ENCODE results near the gene MEIOB.

Gene MEIOB

DNA sequence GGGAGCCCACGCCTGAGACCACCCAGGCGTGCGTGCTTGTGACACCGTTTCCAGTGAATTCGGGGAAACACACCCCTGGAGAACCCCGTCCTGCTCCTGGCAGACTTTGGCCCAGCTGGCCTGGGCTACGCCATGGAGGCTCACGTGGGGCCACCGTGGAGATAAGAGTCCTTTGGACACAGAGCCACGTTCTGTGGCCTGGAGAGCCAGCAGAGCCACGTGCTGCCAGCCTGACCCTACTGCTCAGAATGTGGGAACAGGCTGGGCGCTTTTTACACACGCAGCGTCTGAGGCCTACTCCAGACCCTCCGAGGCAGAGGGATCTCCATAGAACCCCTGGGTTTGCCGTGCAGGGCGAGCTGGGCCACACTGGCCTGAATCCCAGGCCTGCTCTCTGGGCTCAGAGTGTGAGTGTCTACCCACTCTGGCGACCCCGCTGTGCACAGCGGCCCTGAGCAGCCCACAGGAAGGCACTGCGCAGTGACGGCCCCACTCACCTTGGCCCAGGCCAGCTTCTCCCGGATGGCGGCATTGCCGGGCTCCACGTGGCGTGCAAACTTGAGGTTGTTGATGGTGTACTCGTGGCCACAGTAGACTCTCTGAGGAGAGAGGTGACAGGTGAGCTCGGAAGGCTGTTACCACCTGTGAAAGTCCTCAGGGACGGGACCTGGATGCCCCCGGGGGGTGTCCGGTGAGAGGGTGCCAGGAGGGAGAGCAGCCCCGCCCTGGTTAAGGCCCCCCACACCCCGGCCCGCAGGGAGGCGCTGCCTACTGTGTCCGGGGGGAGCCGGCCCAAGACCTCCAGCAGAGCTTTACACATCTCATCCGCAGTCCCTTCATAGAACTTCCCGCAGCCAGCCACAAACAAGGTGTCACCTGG, 55.3 kb downstream of the MEIOB start:
- Histone ChIP-seq H3K4me2 (ENCODE audit: low read depth, low read length) (no peak overlapping the region), H4K20me1 (ENCODE audit: insufficient read depth, low read length) (no peaks in the 10 kb centered on the region), H3K27me3 (replicated peaks; ENCODE audit: insufficient read depth, low read length) (no peaks in the 10 kb centered on the region), H3K9ac (ENCODE audit: low read length) (no peak overlapping the region), H2AFZ (ENCODE audit: low read length) (no peak overlapping the region), H3K9me2 (replicated peaks; ENCODE audit: insufficient read depth, low read length) (no peaks in the 10 kb centered on the region), H3K27ac (ENCODE audit: low read length) (no peak overlapping the region), H3K4me1 (ENCODE audit: low read length) (no peaks in the 10 kb centered on the region), H3K9me3 (replicated peaks; ENCODE audit: insufficient read depth, low read length) (no peaks in the 10 kb centered on the region), H3K4me3 (ENCODE audit: low read length) (no peak overlapping the region), H3K36me3 (replicated peaks; ENCODE audit: insufficient read depth, low read length) (no peaks in the 10 kb centered on the region), H3K79me2 (ENCODE audit: low read length) (peaks cover 6% of the 10 kb centered on the region; the same call in 1 of the 2 replicates), H3F3A (ENCODE audit: insufficient read depth, low read length) (no peaks in the 10 kb centered on the region)
- DNase-seq = no peak
- TF ChIP-seq, protein P1, sequence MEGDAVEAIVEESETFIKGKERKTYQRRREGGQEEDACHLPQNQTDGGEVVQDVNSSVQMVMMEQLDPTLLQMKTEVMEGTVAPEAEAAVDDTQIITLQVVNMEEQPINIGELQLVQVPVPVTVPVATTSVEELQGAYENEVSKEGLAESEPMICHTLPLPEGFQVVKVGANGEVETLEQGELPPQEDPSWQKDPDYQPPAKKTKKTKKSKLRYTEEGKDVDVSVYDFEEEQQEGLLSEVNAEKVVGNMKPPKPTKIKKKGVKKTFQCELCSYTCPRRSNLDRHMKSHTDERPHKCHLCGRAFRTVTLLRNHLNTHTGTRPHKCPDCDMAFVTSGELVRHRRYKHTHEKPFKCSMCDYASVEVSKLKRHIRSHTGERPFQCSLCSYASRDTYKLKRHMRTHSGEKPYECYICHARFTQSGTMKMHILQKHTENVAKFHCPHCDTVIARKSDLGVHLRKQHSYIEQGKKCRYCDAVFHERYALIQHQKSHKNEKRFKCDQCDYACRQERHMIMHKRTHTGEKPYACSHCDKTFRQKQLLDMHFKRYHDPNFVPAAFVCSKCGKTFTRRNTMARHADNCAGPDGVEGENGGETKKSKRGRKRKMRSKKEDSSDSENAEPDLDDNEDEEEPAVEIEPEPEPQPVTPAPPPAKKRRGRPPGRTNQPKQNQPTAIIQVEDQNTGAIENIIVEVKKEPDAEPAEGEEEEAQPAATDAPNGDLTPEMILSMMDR (IDR thresholded peaks at IDR 0.05; ENCODE audit: low read length) = no peak
- TF ChIP-seq EZH2phosphoT487 (IDR thresholded peaks at IDR 0.05; ENCODE audit: low read length) (no peak), EZH2 (optimal IDR thresholded peaks at IDR 0.05; ENCODE audit: low read depth, low read length) (no peak)

GRCh38 chr16:1815461-1815860, 56.5 kb downstream of the MEIOB start:
- H3K9ac ChIP-seq (ENCODE audit: low read length) = no peak overlapping the region
- H3K4me1 ChIP-seq (ENCODE audit: low read length) = no peaks in the 10 kb centered on the region
- no peak overlapping the region for H3K4me2 ChIP-seq (ENCODE audit: low read depth, low read length)
- no peaks in the 10 kb centered on the region for H3K9me2 ChIP-seq (replicated peaks; ENCODE audit: insufficient read depth, low read length)
- DNase-seq = no peak
- no peaks in the 10 kb centered on the region for H3K27me3 ChIP-seq (replicated peaks; ENCODE audit: insufficient read depth, low read length)
- H3K4me3 ChIP-seq (ENCODE audit: low read length) = no peak overlapping the region
- H3K79me2 ChIP-seq (ENCODE audit: low read length) = peaks cover 6% of the 10 kb centered on the region; the same call in 1 of the 2 replicates
- H3F3A ChIP-seq (ENCODE audit: insufficient read depth, low read length) = no peaks in the 10 kb centered on the region
- TF ChIP-seq EZH2phosphoT487 (IDR thresholded peaks at IDR 0.05; ENCODE audit: low read length) (no peak), EZH2 (optimal IDR thresholded peaks at IDR 0.05; ENCODE audit: low read depth, low read length) (no peak)
- TF ChIP-seq, protein P1 (IDR thresholded peaks at IDR 0.05; ENCODE audit: low read length) = no peak
- H3K9me3 ChIP-seq (replicated peaks; ENCODE audit: insufficient read depth, low read length) = no peaks in the 10 kb centered on the region
- no peaks in the 10 kb centered on the region for H3K36me3 ChIP-seq (replicated peaks; ENCODE audit: insufficient read depth, low read length)
- no peaks in the 10 kb centered on the region for H4K20me1 ChIP-seq (ENCODE audit: insufficient read depth, low read length)
- no peak overlapping the region for H3K27ac ChIP-seq (ENCODE audit: low read length)
- no peak overlapping the region for H2AFZ ChIP-seq (ENCODE audit: low read length)

GRCh38 chr16:1812732-1813163, 59.2 kb downstream of the MEIOB start:
- Histone ChIP-seq H3K9me3 (replicated peaks; ENCODE audit: insufficient read depth, low read length) (no peaks in the 10 kb centered on the region), H3K27ac (ENCODE audit: low read length) (no peak overlapping the region), H2AFZ (ENCODE audit: low read length) (no peak overlapping the region), H3K79me2 (ENCODE audit: low read length) (peaks cover 6% of the 10 kb centered on the region; the same call in 1 of the 2 replicates), H3K36me3 (replicated peaks; ENCODE audit: insufficient read depth, low read length) (no peaks in the 10 kb centered on the region), H3K4me3 (ENCODE audit: low read length) (no peak overlapping the region), H3K27me3 (replicated peaks; ENCODE audit: insufficient read depth, low read length) (no peaks in the 10 kb centered on the region), H3K9me2 (replicated peaks; ENCODE audit: insufficient read depth, low read length) (no peaks in the 10 kb centered on the region), H3K9ac (ENCODE audit: low read length) (no peak overlapping the region), H3F3A (ENCODE audit: insufficient read depth, low read length) (no peaks in the 10 kb centered on the region), H4K20me1 (ENCODE audit: insufficient read depth, low read length) (no peaks in the 10 kb centered on the region), H3K4me1 (ENCODE audit: low read length) (no peaks in the 10 kb centered on the region), H3K4me2 (ENCODE audit: low read depth, low read length) (no peak overlapping the region)
- DNase-seq = no peak
- TF ChIP-seq, protein P1 (IDR thresholded peaks at IDR 0.05; ENCODE audit: low read length) = no peak
- TF ChIP-seq EZH2 (optimal IDR thresholded peaks at IDR 0.05; ENCODE audit: low read depth, low read length) = no peak
